ENCODE results near the gene JARID2. TPM values are rescaled to one million over a fixed set of nuclear protein-coding genes. Genes with fewer than 3 reads are reported as not detected.
A peak's percentile ranks its signal among the peaks of the same experiment; 100 is the strongest.

Gene JARID2
- total and polyA plus RNA-seq, 2 of the 8 experiments (the other 6 are each of a cell fraction or from before 2014, with no cell fraction given), result 60.1 to 239 TPM

DNA sequence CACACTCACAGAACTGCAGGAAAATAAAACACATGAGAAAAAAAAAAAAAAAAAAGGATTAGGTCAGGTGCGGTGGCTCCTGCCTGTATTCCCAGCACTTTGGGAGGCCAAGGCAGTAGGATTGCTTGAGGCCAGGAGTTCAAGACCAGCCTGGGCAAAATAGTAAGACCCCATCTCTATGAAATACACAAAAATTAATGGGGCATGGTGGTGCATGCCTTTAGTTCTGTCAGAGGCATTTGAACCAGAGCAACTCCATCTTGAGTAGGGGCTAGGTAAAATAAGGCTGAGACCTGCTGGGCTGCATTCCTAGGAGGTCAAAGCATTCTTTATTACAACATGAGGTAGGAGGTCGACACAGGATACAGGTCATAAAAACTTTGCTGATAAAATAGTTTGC lies 39.0 kb upstream of the JARID2 start:
- Histone ChIP-seq H4K91ac (replicated peaks; ENCODE audit: insufficient read length, low read length) (no peak overlapping the region), H3K79me1 (ENCODE audit: low read depth, low read length) (no peaks in the 10 kb centered on the region), H3K4me3 (ENCODE audit: extremely low read depth in 1 of 4, insufficient read depth in 2 of 4, low read depth in 3 of 4, low read length in 4 of 4) (no peak overlapping the region), H3K36me3 (ENCODE audit: control insufficient read depth in 2 of 4, insufficient read depth in 4 of 4, low read length in 3 of 4) (no peaks in the 10 kb centered on the region), H3K23ac (ENCODE audit: insufficient read length) (no peak overlapping the region), H2BK12ac (ENCODE audit: low read depth, low read length) (peak overlapping the region; percentile 68; the same call in 1 of the 2 replicates), H3K23me2 (ENCODE audit: low read depth, low read length) (no peaks in the 10 kb centered on the region; the same call in 1 of the 2 replicates), H3K4me2 (ENCODE audit: insufficient read depth in 1 of 2, low read depth in 2 of 2, low read length in 2 of 2) (0 out of 4 replicates have a peak overlapping the region, but pooled peaks of 1 of the 2 experiments have one; percentile 2), H2AFZ (ENCODE audit: low read length) (no peak overlapping the region), H2BK15ac (ENCODE audit: low read length) (no peak overlapping the region), H4K5ac (ENCODE audit: insufficient read length, low read depth, low read length) (peak overlapping the region; percentile 28), H3K27me3 (replicated peaks in 1 of 4; ENCODE audit: control insufficient read depth in 3 of 4, extremely low read depth in 1 of 4, insufficient read depth in 3 of 4, low read length in 3 of 4) (no peaks in the 10 kb centered on the region), H3K27ac (ENCODE audit: low read depth, low read length) (no peak overlapping the region; the same call in 1 of the 2 replicates), H3K14ac (ENCODE audit: insufficient read length) (no peak overlapping the region), H3K4ac (replicated peaks; ENCODE audit: insufficient read length, low read depth, low read length) (no peak overlapping the region), H4K20me1 (replicated peaks in 1 of 2; ENCODE audit: control insufficient read depth in 1 of 2, insufficient read depth in 2 of 2, low read length in 2 of 2) (no peaks in the 10 kb centered on the region), H3K79me2 (ENCODE audit: control insufficient read depth in 1 of 2, insufficient read depth in 2 of 2, low read length in 2 of 2) (0 out of 4 replicates have a peak, but pooled peaks cover 0 to 3% of the 10 kb centered on the region in 2 experiments), H2AK5ac (ENCODE audit: low read depth, low read length) (peak overlapping the region; percentile 77), H3K9ac (replicated peaks in 1 of 4; ENCODE audit: extremely low read depth in 1 of 4, low read depth in 3 of 4, low read length in 3 of 4) (no peak overlapping the region), H3K9me3 (ENCODE audit: insufficient read depth in 2 of 2, low read depth in 1 of 2, low read length in 1 of 2) (no peaks in the 10 kb centered on the region), H3K4me1 (replicated peaks in 1 of 4; ENCODE audit: control insufficient read depth in 3 of 4, insufficient read depth in 4 of 4, low read length in 3 of 4) (peaks cover 2 to 19% (median 9%) of the 10 kb centered on the region in 4 experiments), H2BK120ac (replicated peaks; ENCODE audit: low read depth, low read length) (peak overlapping the region; percentile 98), H4K8ac (ENCODE audit: extremely low read depth, insufficient read depth, low read length) (no peak overlapping the region), H2BK5ac (ENCODE audit: low read depth, low read length) (peak overlapping the region; percentile 93; the same call in 1 of the 2 replicates), H3K18ac (ENCODE audit: extremely low read depth, low read length) (peak overlapping the region; percentile 93), H2BK20ac (ENCODE audit: low read length) (peak overlapping the region; percentile 99; the same call in 1 of the 2 replicates), H3K56ac (replicated peaks; ENCODE audit: insufficient read length, low read depth, low read length) (peak overlapping the region; percentile 54)
- TF ChIP-seq SP1 (IDR thresholded peaks at IDR 0.05; ENCODE audit: low read depth, low read length), result no peak
- DNase-seq (ENCODE audit: low read depth in 1 of 2, low spot score in 2 of 2) (no peak), FAIRE-seq (no peak)
- CTCF ChIA-PET (ENCODE audit: partially characterized antibody), result interaction anchor here (0.7 kb wide), 1 partner anchor 36 kb away, joined by 3 read pairs; no protein-coding TSS in a partner anchor
- whole genome bisulfite sequencing, 2 experiments (ENCODE audit: extremely low coverage in 1 of 2, insufficient coverage in 1 of 2, insufficient read length in 1 of 2, insufficient replicate concordance in 2 of 2, low coverage in 1 of 2, low lambda C conversion rate in 2 of 2, missing lambda C conversion rate in 1 of 2), result 85% methylated on average over 2 of the region's 2 CpGs; no CpG with 5 or more reads in 1 of the 2 experiments
- POLR2A ChIA-PET (ENCODE audit: partially characterized antibody), result interaction anchor here (0.6 kb wide), 1 partner anchor 822 kb away, joined by 5 read pairs; no protein-coding TSS in a partner anchor
